ENCODE data around the gene NPPB. TPM values are rescaled to one million over a fixed set of nuclear protein-coding genes. Genes with fewer than 3 reads are reported as not detected.
A peak's percentile ranks its signal among the peaks of the same experiment; 100 is the strongest.

Gene NPPB
- total and polyA plus RNA-seq, 9 of the 15 experiments (the other 6 are each of a cell fraction or from before 2014, with no cell fraction given), result not detected

DNA sequence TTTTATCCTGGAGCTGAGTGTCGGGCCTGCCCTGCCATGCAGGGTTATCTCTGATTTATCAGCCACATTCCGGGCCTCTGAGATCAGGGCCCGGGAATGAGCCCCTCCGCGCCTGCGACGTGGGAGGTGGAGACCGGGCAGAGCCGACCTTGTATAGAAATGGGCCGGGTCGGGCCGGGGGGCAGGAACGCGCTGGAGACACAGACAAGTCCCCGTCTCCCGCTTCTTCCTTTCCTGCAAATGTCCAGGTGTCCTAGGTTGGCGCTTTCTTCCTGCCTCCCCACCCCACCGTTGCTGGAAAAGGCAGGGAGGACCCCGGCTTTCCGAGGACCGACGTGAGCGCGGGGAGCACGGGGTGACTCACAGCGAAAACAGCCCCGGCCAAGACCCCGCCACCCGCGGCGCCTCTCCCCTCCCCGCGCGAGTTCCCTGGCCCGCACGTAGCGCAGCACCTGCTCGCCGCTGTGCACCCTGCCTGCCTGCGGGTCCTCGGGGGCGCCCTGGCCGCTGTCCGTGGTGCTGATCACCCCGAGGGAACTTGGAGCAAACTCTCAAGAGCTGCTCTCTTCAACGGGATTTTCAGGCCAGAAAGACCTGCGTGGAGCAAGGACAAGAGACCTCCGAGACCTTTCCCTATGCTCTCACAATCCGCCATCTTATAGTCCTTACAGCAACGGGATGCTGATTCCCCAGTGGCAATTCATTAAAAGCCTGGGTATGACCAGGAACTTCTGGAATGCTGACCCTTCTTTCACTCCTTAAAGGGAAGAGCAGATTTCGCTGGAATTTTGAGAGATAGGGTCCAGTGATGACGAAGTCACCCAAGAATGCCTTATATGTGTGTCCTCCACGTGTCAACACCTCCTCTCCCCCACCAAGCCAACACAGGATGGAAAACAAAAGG is 475 bp upstream of the NPPB start (continued):
- TF ChIP-seq SRSF3 (IDR thresholded peaks at IDR 0.05; ENCODE audit: insufficient read depth, low read length), result no peak
- TF ChIP-seq SETDB1 (IDR thresholded peaks at IDR 0.05; ENCODE audit: low read length), result no peak
- no peak; the same call in 1 of the 2 replicates for TF ChIP-seq NCOA6 (IDR thresholded peaks at IDR 0.05)
- TF ChIP-seq ZNF12 (CRISPR knock-in tag; IDR thresholded peaks at IDR 0.05), result peak; percentile 89
- no peak for TF ChIP-seq PHB2 (IDR thresholded peaks at IDR 0.05; ENCODE audit: low read depth)
- no peak for TF ChIP-seq ZNF830 (CRISPR knock-in tag; IDR thresholded peaks at IDR 0.05)
- no peak for TF ChIP-seq RBM14 (IDR thresholded peaks at IDR 0.05; ENCODE audit: borderline replicate concordance, insufficient read depth, low read depth, low read length)
- TF ChIP-seq PHTF2 (CRISPR knock-in tag; IDR thresholded peaks at IDR 0.05), result no peak
- no peak for TF ChIP-seq MTA1 (IDR thresholded peaks at IDR 0.05; ENCODE audit: borderline replicate concordance)
- no peak for TF ChIP-seq PYGO2 (tag; IDR thresholded peaks at IDR 0.05)
- TF ChIP-seq HNRNPLL (IDR thresholded peaks at IDR 0.05; ENCODE audit: low read depth, low read length, poor library complexity, severe bottlenecking), result peak; percentile 71
- no peak for TF ChIP-seq ZBED1 (IDR thresholded peaks at IDR 0.05)
- no peak for TF ChIP-seq E4F1 (CRISPR knock-in tag; IDR thresholded peaks at IDR 0.05; ENCODE audit: borderline replicate concordance)
- no peak for TF ChIP-seq CBX2 (IDR thresholded peaks at IDR 0.05; ENCODE audit: insufficient read depth, low read length, poor library complexity, severe bottlenecking)
- TF ChIP-seq TAF15 (IDR thresholded peaks at IDR 0.05; ENCODE audit: low read depth, low read length), result no peak
- no peak for TF ChIP-seq ZNF778 (CRISPR knock-in tag; IDR thresholded peaks at IDR 0.05)
- no peak for TF ChIP-seq FOXK2 (conservative IDR thresholded peaks at IDR 0.05 in 1 of 2, IDR thresholded peaks at IDR 0.05 in 1 of 2; ENCODE audit: low read depth in 2 of 2)
- no peak for TF ChIP-seq TSC22D4 (tag; IDR thresholded peaks at IDR 0.05)
- TF ChIP-seq SMARCE1 (IDR thresholded peaks at IDR 0.05), result no peak
- TF ChIP-seq SMARCC2 (IDR thresholded peaks at IDR 0.05; ENCODE audit: low read depth), result no peak
- TF ChIP-seq GMEB1 (CRISPR knock-in tag; IDR thresholded peaks at IDR 0.05), result peak; percentile 44; the same call in 1 of the 2 replicates
- peak; percentile 92 for TF ChIP-seq TFAP4 (CRISPR knock-in tag; IDR thresholded peaks at IDR 0.05; ENCODE audit: borderline replicate concordance)
- TF ChIP-seq RBM17 (IDR thresholded peaks at IDR 0.05; ENCODE audit: borderline replicate concordance, low read depth, low read length), result no peak
- no peak for TF ChIP-seq HIVEP1 (CRISPR knock-in tag; IDR thresholded peaks at IDR 0.05)
- no peak for TF ChIP-seq RBFOX2 (IDR thresholded peaks at IDR 0.05; ENCODE audit: low read depth, low read length)

Data from K562 (cell line).